HCT116 (cell line): ENCODE data around the gene RGS6. TPM values are rescaled to one million over a fixed set of nuclear protein-coding genes. Genes with fewer than 3 reads are reported as not detected.
A peak's percentile ranks its signal among the peaks of the same experiment; 100 is the strongest.

Experiments
- ATAC-seq: fragments of 200-7000 bp; cut with Tn5 transposase; 2 replicates; pipeline ENCODE4 v1.9.1; 2020; ENCODE audit warnings: mild to moderate bottlenecking, moderate library complexity
- BruUV-seq: library from RNA; stranded (reverse); fragments of 400-500 nt; replicated peaks from 2 replicates; lab custom pipeline; 2021; lab: Mats Ljungman, UMichigan
- CTCF ChIA-PET: fragments of 300-600 bp; sonication (Branson Sonifier 250); formaldehyde crosslinking; loops from one replicate; lab custom pipeline; 2021; ENCODE audit warnings: antibody characterized with exemption; lab: Charles Lee
- POLR2A ChIA-PET: fragments of 300-600, 350-600 bp; sonication (Branson Sonifier 250); formaldehyde crosslinking; loops from one replicate; lab custom pipeline; 2021; ENCODE audit warnings: antibody characterized with exemption; lab: Charles Lee
- RAD21 ChIA-PET, 2 experiments: fragments of 300-600 bp; sonication (Branson Sonifier 250); formaldehyde crosslinking; loops; one replicate each; lab custom pipeline; 2023; ENCODE audit warnings: low total read pairs in 2 of 2; ENCODE audit not compliant: uncharacterized antibody in 2 of 2, unreplicated experiment in 2 of 2, low non-redundant PET in 1 of 2; lab: Charles Lee
- DNase-seq: peaks from one replicate; pipeline ENCODE4 v3.0.0-alpha.2; 2010; ENCODE audit warnings: low read depth, low spot score
- H2AFZ ChIP-seq: fragments of 200-600 bp; shearing (Covaris generic), sonication (generic); 2 replicates; pipeline ENCODE4 v1.6.1; 2017; ENCODE audit warnings: low read depth, mixed run types, mixed read lengths, antibody characterized with exemption, low read length; ENCODE audit not compliant: poor library complexity, severe bottlenecking
- H3K27ac ChIP-seq: 2 replicates; pipeline ENCODE4 v1.5.1; 2012; ENCODE audit warnings: low read depth, low read length
- H3K27me3 ChIP-seq: fragments of 200-600 bp; sonication (generic); 2 replicates; pipeline ENCODE4 v1.6.1; 2016; ENCODE audit warnings: mixed run types, low read length, mixed read lengths; ENCODE audit not compliant: insufficient read depth
- H3K36me3 ChIP-seq, 2 experiments: fragments of 200-500 bp in 1 of 2; fragments of 200-600 bp in 1 of 2; sonication (Bioruptor generic) in 1 of 2; sonication (generic) in 1 of 2; 2 replicates each; pipeline versions ENCODE4 v1.5.1 to v1.6.1; 2014 to 2016; ENCODE audit warnings: low read length in 2 of 2, inconsistent platforms in 1 of 2, mixed read lengths in 1 of 2, mixed run types in 1 of 2; ENCODE audit not compliant: insufficient read depth in 2 of 2, control insufficient read depth in 1 of 2
- H3K4me1 ChIP-seq, 2 experiments: fragments of 200-600 bp in 1 of 2; sonication (generic) in 1 of 2; 2 replicates each; pipeline versions ENCODE4 v1.5.1 to v1.6.1; 2012 to 2017; ENCODE audit warnings: low read length in 2 of 2, inconsistent platforms in 1 of 2, mild to moderate bottlenecking in 1 of 2, mixed read lengths in 1 of 2, mixed run types in 1 of 2, moderate library complexity in 1 of 2; ENCODE audit not compliant: insufficient read depth in 2 of 2, control insufficient read depth in 1 of 2
- H3K4me2 ChIP-seq: fragments of 200-600 bp; sonication (generic); 2 replicates; pipeline ENCODE4 v1.6.1; 2017; ENCODE audit warnings: mixed run types, low read length, mixed read lengths
- H3K4me3 ChIP-seq, 2 experiments: fragments of 200-600 bp in 1 of 2; sonication (generic) in 1 of 2; replicated peaks in 1 of 2; 2 replicates each; pipeline ENCODE4 v1.5.1; 2011 to 2016; ENCODE audit warnings: low read length in 2 of 2, control low read depth in 1 of 2, low read depth in 1 of 2, mild to moderate bottlenecking in 1 of 2, mixed read lengths in 1 of 2, mixed run types in 1 of 2
- H3K79me2 ChIP-seq: fragments of 200-600 bp; sonication (generic); 2 replicates; pipeline ENCODE4 v1.6.1; 2017; ENCODE audit warnings: mild to moderate bottlenecking, mixed run types, low read length, moderate library complexity, mixed read lengths; ENCODE audit not compliant: insufficient read depth
- H3K9ac ChIP-seq: fragments of 200-600 bp; sonication (generic); 2 replicates; pipeline ENCODE4 v1.6.1; 2016; ENCODE audit warnings: low read length, mixed read lengths
- H3K9me2 ChIP-seq: fragments of 200-600 bp; sonication (generic), shearing (Covaris generic); 2 replicates; pipeline ENCODE4 v1.6.1; 2017; ENCODE audit warnings: mixed run types, mild to moderate bottlenecking, moderate library complexity; ENCODE audit not compliant: insufficient read depth
- H3K9me3 ChIP-seq, 2 experiments: fragments of 200-500 bp in 1 of 2; fragments of 200-600 bp in 1 of 2; sonication (Bioruptor generic) in 1 of 2; sonication (generic) in 1 of 2; 2 replicates each; pipeline ENCODE4 v1.6.1; 2014 to 2017; ENCODE audit warnings: low read length in 2 of 2, mixed read lengths in 2 of 2, inconsistent platforms in 1 of 2, low read depth in 1 of 2, mild to moderate bottlenecking in 1 of 2, mixed run types in 1 of 2, moderate library complexity in 1 of 2; ENCODE audit not compliant: control insufficient read depth in 1 of 2, insufficient read depth in 1 of 2
- H4K20me1 ChIP-seq: fragments of 200-600 bp; sonication (generic), shearing (Covaris generic); 2 replicates; pipeline ENCODE4 v1.6.1; 2017; ENCODE audit warnings: mixed run types, mild to moderate bottlenecking, moderate library complexity; ENCODE audit not compliant: insufficient read depth
- SP1 ChIP-seq: IDR thresholded peaks from 2 replicates; pipeline ENCODE4 v1.6.1; 2012; ENCODE audit warnings: low read depth
- YY1 ChIP-seq: IDR thresholded peaks from 2 replicates; pipeline ENCODE4 v1.6.1; 2011; ENCODE audit warnings: low read length, low read depth, moderate library complexity, mild to moderate bottlenecking; ENCODE audit not compliant: insufficient replicate concordance; ENCODE audit errors: extremely low read depth
- intact Hi-C: fragments of 100-400 bp; cut with micrococcal nuclease; formaldehyde crosslinking; loops from 2 replicates; pipeline ENCODE4 v1.10.0; 2022
- total RNA-seq: library from RNA; stranded (reverse); gene quantifications from one replicate; pipeline ENCODE4 v1.2.1, GENCODE V29; 2021; ENCODE audit not compliant: unreplicated experiment
- TF ChIP-seq, protein P1 (sequence below), 3 experiments: fragments of 200-600 bp in 1 of 3; sonication (generic) in 1 of 3; IDR thresholded peaks in 2 of 3; conservative IDR thresholded peaks in 1 of 3; 2 replicates each; pipeline ENCODE4 v1.5.1; 2012 to 2017; ENCODE audit warnings: low read depth in 2 of 3, low read length in 2 of 3, antibody characterized with exemption in 1 of 3, borderline replicate concordance in 1 of 3, control low read depth in 1 of 3, mild to moderate bottlenecking in 1 of 3, mixed read lengths in 1 of 3, mixed run types in 1 of 3, moderate library complexity in 1 of 3; ENCODE audit not compliant: insufficient read depth in 1 of 3

Gene RGS6
- total RNA-seq, 1 experiment from 2014 or later = 4.7 TPM

DNA sequence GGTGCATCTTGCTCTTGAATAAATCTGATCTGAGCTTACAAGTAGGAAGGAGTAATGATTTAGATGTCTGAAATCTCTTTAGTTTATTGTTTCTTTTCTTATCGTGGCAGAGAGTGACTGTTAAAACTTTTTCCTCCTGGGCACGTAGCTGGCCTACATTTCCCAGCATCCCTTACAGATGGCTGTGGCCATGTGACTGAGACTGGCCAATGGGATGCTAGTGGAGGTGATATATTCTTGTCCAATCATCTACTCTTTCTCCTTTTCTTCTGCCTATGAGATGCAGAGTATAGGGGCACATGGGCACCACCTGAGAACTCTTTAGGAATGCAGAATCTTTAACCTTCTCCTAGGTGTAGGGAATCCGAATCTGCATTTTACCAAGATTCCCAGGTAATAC is 237.3 kb downstream of the RGS6 start:
- ATAC-seq = peak; percentile 82
- H3K36me3 ChIP-seq = no peaks in the 10 kb centered on the region
- H3K27me3 ChIP-seq = no peaks in the 10 kb centered on the region
- ChIA-PET RAD21 (no interaction called here), POLR2A (no interaction called here), CTCF (no interaction called here)
- peak; percentile 62 for TF ChIP-seq SP1
- TF ChIP-seq, protein P1, sequence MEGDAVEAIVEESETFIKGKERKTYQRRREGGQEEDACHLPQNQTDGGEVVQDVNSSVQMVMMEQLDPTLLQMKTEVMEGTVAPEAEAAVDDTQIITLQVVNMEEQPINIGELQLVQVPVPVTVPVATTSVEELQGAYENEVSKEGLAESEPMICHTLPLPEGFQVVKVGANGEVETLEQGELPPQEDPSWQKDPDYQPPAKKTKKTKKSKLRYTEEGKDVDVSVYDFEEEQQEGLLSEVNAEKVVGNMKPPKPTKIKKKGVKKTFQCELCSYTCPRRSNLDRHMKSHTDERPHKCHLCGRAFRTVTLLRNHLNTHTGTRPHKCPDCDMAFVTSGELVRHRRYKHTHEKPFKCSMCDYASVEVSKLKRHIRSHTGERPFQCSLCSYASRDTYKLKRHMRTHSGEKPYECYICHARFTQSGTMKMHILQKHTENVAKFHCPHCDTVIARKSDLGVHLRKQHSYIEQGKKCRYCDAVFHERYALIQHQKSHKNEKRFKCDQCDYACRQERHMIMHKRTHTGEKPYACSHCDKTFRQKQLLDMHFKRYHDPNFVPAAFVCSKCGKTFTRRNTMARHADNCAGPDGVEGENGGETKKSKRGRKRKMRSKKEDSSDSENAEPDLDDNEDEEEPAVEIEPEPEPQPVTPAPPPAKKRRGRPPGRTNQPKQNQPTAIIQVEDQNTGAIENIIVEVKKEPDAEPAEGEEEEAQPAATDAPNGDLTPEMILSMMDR (IDR thresholded peaks at IDR 0.05 in 2 of 3, conservative IDR thresholded peaks at IDR 0.05 in 1 of 3; ENCODE audit: borderline replicate concordance in 1 of 3, insufficient read depth in 1 of 3, low read depth in 2 of 3, low read length in 2 of 3) = no peak
- no peak overlapping the region for H3K4me3 ChIP-seq
- H2AFZ ChIP-seq = no peak overlapping the region
- H3K9me3 ChIP-seq = no peaks in the 10 kb centered on the region
- H3K4me1 ChIP-seq = no peaks in the 10 kb centered on the region
- peak; percentile 23 for DNase-seq
- no peak overlapping the region for H3K27ac ChIP-seq
- H4K20me1 ChIP-seq = no peaks in the 10 kb centered on the region
- no peaks in the 10 kb centered on the region for H3K9me2 ChIP-seq
- no peak overlapping the region for H3K4me2 ChIP-seq
- intact Hi-C loops = no loop called here
- H3K9ac ChIP-seq = no peak overlapping the region
- H3K79me2 ChIP-seq = no peaks in the 10 kb centered on the region
- no TSS peak for BruUV-seq

GRCh38 chr14:72172049-72172448 is 239.8 kb downstream of the RGS6 start:
- no peaks in the 10 kb centered on the region for H3K79me2 ChIP-seq
- H3K9me2 ChIP-seq = no peaks in the 10 kb centered on the region
- no peak overlapping the region for H3K9ac ChIP-seq
- ChIA-PET CTCF (no interaction called here), POLR2A (no interaction called here), RAD21 (no interaction called here)
- intact Hi-C loops = no loop called here
- H3K9me3 ChIP-seq = no peaks in the 10 kb centered on the region
- no peak for DNase-seq
- no peaks in the 10 kb centered on the region for H3K4me1 ChIP-seq
- no peak overlapping the region for H3K4me3 ChIP-seq
- no peaks in the 10 kb centered on the region for H3K27me3 ChIP-seq
- no peak overlapping the region for H3K4me2 ChIP-seq
- no peak for ATAC-seq
- no peaks in the 10 kb centered on the region for H4K20me1 ChIP-seq
- H3K27ac ChIP-seq = no peak overlapping the region
- no TSS peak for BruUV-seq
- no peaks in the 10 kb centered on the region for H3K36me3 ChIP-seq
- no peak overlapping the region for H2AFZ ChIP-seq
- no peak for TF ChIP-seq YY1
